ENCODE results near the gene NPB. TPM values are rescaled to one million over a fixed set of nuclear protein-coding genes. Genes with fewer than 3 reads are reported as not detected.

NPB gene
- total RNA-seq, 1 experiment from 2014 or later = not detected

- Histone ChIP-seq H3K4me3 (ENCODE audit: low read length) (no peak overlapping the region), H3K27ac (ENCODE audit: low read length) (no peak overlapping the region), H3K4me1 (ENCODE audit: low read length) (peaks cover 11% of the 10 kb centered on the region), H2AFZ (ENCODE audit: low read length) (no peak overlapping the region), H3K4me2 (ENCODE audit: low read depth, low read length, poor library complexity, severe bottlenecking) (no peak overlapping the region), H3K27me3 (ENCODE audit: low read length) (no peaks in the 10 kb centered on the region), H3K9me3 (ENCODE audit: low read length) (no peaks in the 10 kb centered on the region), H3K9me2 (replicated peaks; ENCODE audit: insufficient read depth, low read length) (no peaks in the 10 kb centered on the region), H4K20me1 (ENCODE audit: insufficient read depth, low read depth, low read length) (no peaks in the 10 kb centered on the region), H3K9ac (ENCODE audit: low read length) (no peak overlapping the region), H3K79me2 (ENCODE audit: low read length) (no peaks in the 10 kb centered on the region), H3K36me3 (ENCODE audit: insufficient read depth, low read length) (no peaks in the 10 kb centered on the region)
- no peak for DNase-seq
Observed at GRCh38 chr17:81940538-81941483, 38.8 kb downstream of the NPB start.

GRCh38 chr17:81941484-81942166 lies 39.6 kb downstream of the NPB start:
- Histone ChIP-seq H3K4me2 (ENCODE audit: low read depth, low read length, poor library complexity, severe bottlenecking) (no peak overlapping the region), H3K36me3 (ENCODE audit: insufficient read depth, low read length) (no peaks in the 10 kb centered on the region), H3K9me2 (replicated peaks; ENCODE audit: insufficient read depth, low read length) (no peaks in the 10 kb centered on the region), H3K79me2 (ENCODE audit: low read length) (no peaks in the 10 kb centered on the region), H2AFZ (ENCODE audit: low read length) (no peak overlapping the region), H3K9me3 (ENCODE audit: low read length) (no peaks in the 10 kb centered on the region), H3K9ac (ENCODE audit: low read length) (no peak overlapping the region), H3K27ac (ENCODE audit: low read length) (no peak overlapping the region), H3K4me1 (ENCODE audit: low read length) (peaks cover 11% of the 10 kb centered on the region), H3K4me3 (ENCODE audit: low read length) (peak overlapping the region; percentile 15; the same call in 1 of the 2 replicates), H3K27me3 (ENCODE audit: low read length) (no peaks in the 10 kb centered on the region), H4K20me1 (ENCODE audit: insufficient read depth, low read depth, low read length) (no peaks in the 10 kb centered on the region)
- DNase-seq = peak; percentile 59

- Histone ChIP-seq H3K27ac (ENCODE audit: low read length) (no peak overlapping the region), H3K9me3 (ENCODE audit: low read length) (no peaks in the 10 kb centered on the region), H3K79me2 (ENCODE audit: low read length) (no peaks in the 10 kb centered on the region), H4K20me1 (ENCODE audit: insufficient read depth, low read depth, low read length) (no peaks in the 10 kb centered on the region), H3K9me2 (replicated peaks; ENCODE audit: insufficient read depth, low read length) (no peaks in the 10 kb centered on the region), H3K4me2 (ENCODE audit: low read depth, low read length, poor library complexity, severe bottlenecking) (no peak overlapping the region), H3K9ac (ENCODE audit: low read length) (no peak overlapping the region), H2AFZ (ENCODE audit: low read length) (no peak overlapping the region), H3K36me3 (ENCODE audit: insufficient read depth, low read length) (no peaks in the 10 kb centered on the region), H3K27me3 (ENCODE audit: low read length) (no peaks in the 10 kb centered on the region), H3K4me3 (ENCODE audit: low read length) (no peak overlapping the region), H3K4me1 (ENCODE audit: low read length) (peaks cover 11% of the 10 kb centered on the region)
- no peak for DNase-seq
Observed at GRCh38 chr17:81942167-81942553, 40.1 kb downstream of the NPB start.

- H3K9me2 ChIP-seq (replicated peaks; ENCODE audit: insufficient read depth, low read length) = no peaks in the 10 kb centered on the region
- DNase-seq = no peak
- H4K20me1 ChIP-seq (ENCODE audit: insufficient read depth, low read depth, low read length) = no peaks in the 10 kb centered on the region
- H3K4me3 ChIP-seq (ENCODE audit: low read length) = no peak overlapping the region
- H3K79me2 ChIP-seq (ENCODE audit: low read length) = no peaks in the 10 kb centered on the region
- no peaks in the 10 kb centered on the region for H3K9me3 ChIP-seq (ENCODE audit: low read length)
- H3K4me1 ChIP-seq (ENCODE audit: low read length) = peaks cover 11% of the 10 kb centered on the region
- no peak overlapping the region for H3K9ac ChIP-seq (ENCODE audit: low read length)
- no peaks in the 10 kb centered on the region for H3K27me3 ChIP-seq (ENCODE audit: low read length)
- no peaks in the 10 kb centered on the region for H3K36me3 ChIP-seq (ENCODE audit: insufficient read depth, low read length)
- H3K27ac ChIP-seq (ENCODE audit: low read length) = no peak overlapping the region
- no peak overlapping the region for H3K4me2 ChIP-seq (ENCODE audit: low read depth, low read length, poor library complexity, severe bottlenecking)
- no peak overlapping the region for H2AFZ ChIP-seq (ENCODE audit: low read length)
Observed at GRCh38 chr17:81944858-81945257, 42.8 kb downstream of the NPB start.

- Histone ChIP-seq H3K9ac (ENCODE audit: low read length) (no peak within 1 kb of the TSS), H4K20me1 (ENCODE audit: insufficient read depth, low read depth, low read length) (no peaks in the 10 kb centered on the region), H3K79me2 (ENCODE audit: low read length) (no peaks in the 10 kb centered on the region), H3K36me3 (ENCODE audit: insufficient read depth, low read length) (no peaks in the 10 kb centered on the region), H3K9me3 (ENCODE audit: low read length) (no peaks in the 10 kb centered on the region), H3K4me2 (ENCODE audit: low read depth, low read length, poor library complexity, severe bottlenecking) (no peak within 1 kb of the TSS), H3K9me2 (replicated peaks; ENCODE audit: insufficient read depth, low read length) (no peaks in the 10 kb centered on the region), H3K27me3 (ENCODE audit: low read length) (no peaks in the 10 kb centered on the region), H3K4me1 (ENCODE audit: low read length) (peaks cover under 1% of the 10 kb centered on the region), H2AFZ (ENCODE audit: low read length) (no peak within 1 kb of the TSS), H3K27ac (ENCODE audit: low read length) (no peak within 1 kb of the TSS), H3K4me3 (ENCODE audit: low read length) (no peak within 1 kb of the TSS)
- no peak for DNase-seq
Observed at GRCh38 chr17:81947189-81947588, 45.2 kb downstream of the NPB start, which contains the start of gene MYADML2. TSS of gene MYADML2 (minus strand) at chr17:81947233. CDS start at chr17:81941741, 5,492 bp downstream.

- Histone ChIP-seq H3K79me2 (ENCODE audit: low read length) (no peaks in the 10 kb centered on the region), H3K9me3 (ENCODE audit: low read length) (no peaks in the 10 kb centered on the region), H3K4me2 (ENCODE audit: low read depth, low read length, poor library complexity, severe bottlenecking) (no peak overlapping the region), H3K27ac (ENCODE audit: low read length) (no peak overlapping the region), H3K9ac (ENCODE audit: low read length) (no peak overlapping the region), H2AFZ (ENCODE audit: low read length) (no peak overlapping the region), H3K27me3 (ENCODE audit: low read length) (no peaks in the 10 kb centered on the region), H3K4me1 (ENCODE audit: low read length) (no peaks in the 10 kb centered on the region), H3K36me3 (ENCODE audit: insufficient read depth, low read length) (no peaks in the 10 kb centered on the region), H3K4me3 (ENCODE audit: low read length) (no peak overlapping the region), H3K9me2 (replicated peaks; ENCODE audit: insufficient read depth, low read length) (no peaks in the 10 kb centered on the region), H4K20me1 (ENCODE audit: insufficient read depth, low read depth, low read length) (no peaks in the 10 kb centered on the region)
- no peak for DNase-seq
Observed at GRCh38 chr17:81948635-81949378, 46.8 kb downstream of the NPB start.

GRCh38 chr17:81950501-81950900 lies 48.5 kb downstream of the NPB start:
- H2AFZ ChIP-seq (ENCODE audit: low read length) = no peak overlapping the region
- DNase-seq = no peak
- no peak overlapping the region for H3K4me3 ChIP-seq (ENCODE audit: low read length)
- H3K4me1 ChIP-seq (ENCODE audit: low read length) = no peaks in the 10 kb centered on the region
- H3K4me2 ChIP-seq (ENCODE audit: low read depth, low read length, poor library complexity, severe bottlenecking) = no peak overlapping the region
- H3K9me2 ChIP-seq (replicated peaks; ENCODE audit: insufficient read depth, low read length) = no peaks in the 10 kb centered on the region
- no peak overlapping the region for H3K9ac ChIP-seq (ENCODE audit: low read length)
- H3K79me2 ChIP-seq (ENCODE audit: low read length) = no peaks in the 10 kb centered on the region
- no peak overlapping the region for H3K27ac ChIP-seq (ENCODE audit: low read length)
- no peaks in the 10 kb centered on the region for H3K36me3 ChIP-seq (ENCODE audit: insufficient read depth, low read length)
- H4K20me1 ChIP-seq (ENCODE audit: insufficient read depth, low read depth, low read length) = no peaks in the 10 kb centered on the region
- no peaks in the 10 kb centered on the region for H3K9me3 ChIP-seq (ENCODE audit: low read length)
- no peaks in the 10 kb centered on the region for H3K27me3 ChIP-seq (ENCODE audit: low read length)

Data from Karpas-422 (cell line).